EH (cell line): ENCODE measurements around the gene ZNF184.
A peak's percentile ranks its signal among the peaks of the same experiment; 100 is the strongest.

Experiments used
- DNase-seq: peaks from one replicate; pipeline ENCODE4 v3.0.0-alpha.2; 2015; ENCODE audit warnings: low read depth

ZNF184 gene

GRCh38 chr6:27472617-27473400 lies at the start of gene ZNF184:
ZNF184 (minus strand) TSS chr6:27473105; CDS start chr6:27472294, 811 bp downstream.
- DNase-seq: peak; percentile 98

GRCh38 chr6:27518881-27519795 lies 46.2 kb upstream of the ZNF184 start:
- peak; percentile 90 for DNase-seq

DNA sequence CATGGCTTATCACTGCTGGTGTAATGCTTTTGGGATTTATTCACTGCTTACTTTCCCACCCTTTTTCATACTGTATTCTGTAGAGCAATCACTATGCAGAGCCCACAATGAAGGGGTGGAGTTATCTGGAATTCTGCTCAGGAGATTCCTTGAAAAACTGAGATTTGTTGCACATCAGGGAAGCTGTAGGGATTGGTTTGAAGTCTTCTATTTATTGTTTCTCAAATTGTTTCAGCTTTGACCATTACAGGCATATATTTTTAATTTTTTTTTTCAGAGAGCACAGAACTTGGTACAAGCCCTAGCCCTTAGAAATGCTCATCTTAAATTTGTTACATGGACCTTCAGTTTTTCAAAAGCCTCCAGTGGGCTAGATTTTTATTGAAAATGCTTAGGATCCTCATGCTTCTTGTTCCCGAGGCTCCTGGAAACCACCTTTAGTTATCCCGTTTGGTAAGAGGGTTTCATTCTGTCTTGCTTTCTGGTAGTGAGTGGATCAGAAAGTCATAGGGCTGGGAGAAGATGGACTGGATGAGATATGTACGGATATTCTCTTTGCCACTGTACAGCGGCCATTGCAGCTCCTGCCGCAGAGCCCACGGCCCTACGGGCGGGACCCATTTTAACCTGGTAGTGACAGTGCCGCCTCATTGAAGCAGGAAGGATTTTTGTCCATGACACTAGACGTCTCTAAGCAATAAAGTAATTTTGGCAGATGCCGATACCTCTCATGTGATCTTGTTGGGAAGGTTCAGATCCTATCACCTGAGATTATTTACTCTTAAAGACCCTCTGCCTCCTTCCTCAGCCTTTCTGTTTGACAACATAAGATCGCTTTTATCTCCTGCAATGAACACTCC lies 45.3 kb upstream of the ZNF184 start:
- DNase-seq: no peak

DNA sequence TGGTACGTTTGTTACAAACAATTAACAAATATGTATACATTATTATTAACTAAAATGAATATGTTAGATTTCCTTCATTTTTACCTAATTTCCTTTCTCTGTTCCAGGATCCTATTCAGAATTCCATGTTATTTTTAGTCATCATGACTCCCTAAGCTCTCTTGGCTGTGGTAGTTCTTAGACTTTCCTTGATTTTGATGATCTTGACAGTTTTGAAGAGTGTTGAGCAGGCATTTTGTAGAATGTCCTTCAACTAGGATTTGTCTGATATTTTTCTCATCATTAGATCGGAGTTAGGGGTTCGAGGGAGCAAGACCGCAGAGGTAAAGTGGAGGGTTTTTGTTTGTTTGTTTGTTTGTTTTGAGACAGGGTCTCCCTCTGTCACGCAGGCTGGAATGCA lies 44.3 kb upstream of the ZNF184 start:
- DNase-seq: no peak

DNA sequence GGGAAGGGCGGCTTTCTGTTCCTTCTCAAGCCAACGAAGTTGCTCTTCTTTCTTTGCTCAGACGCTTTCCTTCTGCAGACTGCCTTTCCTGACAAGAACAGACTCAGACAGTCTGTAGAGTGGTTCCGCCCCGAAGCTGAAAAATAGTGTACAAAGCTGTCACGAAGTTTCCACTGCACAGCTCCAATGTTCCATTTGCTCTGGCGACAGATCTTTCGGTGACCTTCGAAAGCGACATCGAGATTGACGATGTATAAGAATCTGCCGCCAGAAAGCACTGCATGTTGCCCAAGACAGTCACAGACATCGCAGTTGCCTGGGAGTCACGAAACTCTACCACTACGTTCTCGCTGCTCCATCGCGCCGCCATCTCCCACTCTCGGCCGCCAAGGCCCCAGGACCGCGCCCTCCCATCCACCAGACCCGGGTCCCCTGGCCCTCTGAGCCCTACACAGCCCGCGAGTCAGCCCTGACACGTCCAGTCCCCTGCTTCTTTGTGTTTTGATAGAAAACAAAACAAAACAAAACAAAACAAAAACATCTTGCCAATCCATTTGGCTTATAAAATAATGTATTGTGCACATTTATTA lies 42.1 kb upstream of the ZNF184 start:
- DNase-seq: no peak

- no peak for DNase-seq
These were observed 39.6 kb upstream of the ZNF184 start for GRCh38 chr6:27512525-27512924.

DNA sequence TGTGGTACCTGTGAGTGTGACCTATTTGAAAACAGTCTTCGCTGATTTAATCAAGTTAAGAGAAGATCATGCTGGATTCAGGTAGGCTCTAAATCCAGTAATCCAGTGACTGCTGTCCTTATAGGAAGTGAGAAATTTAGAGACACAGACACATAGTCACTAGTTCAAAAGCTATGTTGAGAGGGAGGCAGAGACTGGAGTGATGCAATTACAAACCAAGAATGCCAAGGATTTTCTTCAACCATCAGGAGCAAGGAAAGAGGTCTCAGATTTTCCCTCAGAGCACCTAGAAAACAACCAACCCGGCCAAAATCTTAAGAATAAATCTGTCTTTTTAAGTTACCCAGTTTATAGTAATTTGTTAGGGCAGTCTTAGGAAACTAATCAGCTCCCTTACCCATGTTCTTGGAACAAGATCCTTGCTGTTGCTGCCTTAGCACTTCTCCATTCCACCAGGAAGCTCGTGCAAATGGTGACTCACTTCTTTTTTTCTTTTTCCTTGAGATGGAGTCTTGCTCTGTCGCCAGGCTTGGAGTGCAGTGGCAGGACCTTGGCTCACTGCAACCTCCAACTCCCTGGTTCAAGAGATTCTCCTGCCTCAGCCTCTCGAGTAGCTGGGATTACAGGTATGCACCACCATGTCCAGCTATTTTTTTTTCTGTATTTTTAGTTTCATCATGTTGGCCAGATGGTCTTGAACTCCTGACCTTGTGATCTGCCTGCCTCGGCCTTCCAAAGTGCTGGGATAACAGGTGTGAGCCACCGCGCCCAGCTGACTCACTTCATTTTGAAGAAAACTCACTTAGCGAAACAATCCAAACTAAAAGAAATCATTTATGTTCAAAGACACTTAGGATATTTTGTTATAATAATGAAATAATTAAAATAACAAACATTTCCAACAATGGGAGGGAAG lies 34.4 kb upstream of the ZNF184 start:
- no peak for DNase-seq

DNA sequence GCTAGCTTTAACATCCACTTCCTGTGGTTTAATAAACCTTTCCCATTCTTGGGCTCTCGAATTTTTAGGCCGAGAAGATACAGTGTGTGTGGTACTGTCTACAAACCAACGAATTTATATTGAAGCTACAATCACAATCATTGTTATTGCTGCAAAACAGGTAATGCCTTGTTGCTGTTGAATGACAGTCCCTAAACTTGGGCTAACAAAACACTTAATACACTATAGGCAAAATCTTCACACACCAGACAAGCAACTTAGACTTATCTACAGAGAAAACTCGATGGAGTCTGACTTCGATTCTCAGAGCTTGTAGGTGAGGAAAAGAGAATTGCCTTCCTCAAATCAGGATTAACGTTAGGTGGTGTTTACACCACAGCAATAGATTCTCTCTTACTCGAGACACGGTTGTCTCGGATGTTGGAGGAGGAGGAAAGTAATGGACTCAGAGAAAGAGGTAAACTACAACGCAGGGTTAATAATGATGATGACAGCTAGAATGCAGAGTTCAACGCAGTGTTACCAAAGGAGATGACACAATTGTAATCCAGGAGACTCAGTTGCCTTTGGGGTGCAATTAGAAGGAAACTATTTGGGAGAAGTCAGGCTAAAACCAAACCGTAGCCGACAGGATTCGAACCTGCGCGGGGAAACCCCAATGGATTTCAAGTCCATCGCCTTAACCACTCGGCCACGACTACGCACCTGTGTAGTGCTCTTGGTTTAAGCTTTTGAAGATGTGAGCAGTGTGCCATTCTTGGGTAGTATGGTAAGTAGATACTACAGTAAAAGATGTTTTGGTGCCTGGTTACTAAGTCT lies 32.5 kb upstream of the ZNF184 start:
- DNase-seq: peak; percentile 43

- peak; percentile 77 for DNase-seq
These were observed 30.6 kb upstream of the ZNF184 start for GRCh38 chr6:27503436-27504030.

DNA sequence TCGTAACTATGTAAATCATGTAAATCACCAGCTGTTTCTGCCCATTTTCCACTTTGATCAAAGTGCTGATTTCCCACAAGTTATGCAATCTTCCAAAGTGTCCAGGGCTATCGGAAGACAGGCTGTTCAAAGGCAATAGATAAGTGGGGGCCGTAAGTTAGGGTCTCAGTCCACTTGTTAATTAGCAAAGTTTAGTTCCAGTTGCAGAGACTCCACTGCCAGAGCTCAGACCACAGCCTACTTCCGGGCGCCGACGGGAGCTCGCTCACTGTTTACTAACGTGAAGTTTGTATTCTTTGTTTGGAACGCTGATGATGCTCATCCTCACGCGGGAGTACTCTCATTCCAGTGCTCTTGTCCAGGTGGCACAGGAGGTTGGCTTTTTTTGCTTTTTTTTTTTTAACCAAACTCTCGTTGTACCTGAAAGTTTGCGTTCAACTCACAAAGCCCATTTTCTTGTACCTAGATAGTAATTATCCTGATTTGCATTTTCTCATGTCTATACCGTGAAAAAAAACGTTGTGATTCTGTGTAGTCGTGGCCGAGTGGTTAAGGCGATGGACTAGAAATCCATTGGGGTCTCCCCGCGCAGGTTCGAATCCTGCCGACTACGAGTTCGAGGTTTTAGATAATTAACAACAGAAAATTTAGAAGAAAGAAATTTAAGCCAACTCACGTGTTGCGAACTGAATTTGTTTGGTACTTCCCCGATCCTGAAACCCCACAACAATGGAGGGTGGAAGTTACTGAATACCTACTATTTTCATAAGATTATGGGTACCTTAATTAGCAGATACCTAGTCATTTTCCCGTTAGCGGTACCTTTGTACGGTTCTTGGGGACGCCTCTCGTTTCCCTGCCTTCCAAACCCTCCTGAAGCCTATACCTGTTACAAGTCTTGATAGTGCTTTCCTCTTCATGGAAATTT lies 29.9 kb upstream of the ZNF184 start:
- peak; percentile 72 for DNase-seq

DNA sequence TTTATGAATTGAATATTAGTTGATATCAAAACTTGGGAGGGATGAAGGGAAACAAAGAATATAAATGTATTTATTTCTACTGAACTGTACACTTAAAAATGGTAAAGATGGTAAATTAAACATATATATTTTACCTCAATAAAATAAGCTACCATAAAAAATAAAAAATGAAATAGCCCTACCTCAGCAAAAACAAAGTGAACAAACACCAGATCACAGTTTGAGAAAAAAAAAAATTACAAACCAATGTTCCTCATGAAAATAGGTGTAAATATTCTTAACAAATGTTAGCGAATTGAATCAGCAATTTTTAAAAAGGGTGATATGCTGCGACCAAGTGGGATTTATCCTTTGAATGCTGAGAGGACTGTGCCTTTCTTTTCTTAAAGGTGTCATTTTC lies 28.3 kb upstream of the ZNF184 start:
- no peak for DNase-seq

DNA sequence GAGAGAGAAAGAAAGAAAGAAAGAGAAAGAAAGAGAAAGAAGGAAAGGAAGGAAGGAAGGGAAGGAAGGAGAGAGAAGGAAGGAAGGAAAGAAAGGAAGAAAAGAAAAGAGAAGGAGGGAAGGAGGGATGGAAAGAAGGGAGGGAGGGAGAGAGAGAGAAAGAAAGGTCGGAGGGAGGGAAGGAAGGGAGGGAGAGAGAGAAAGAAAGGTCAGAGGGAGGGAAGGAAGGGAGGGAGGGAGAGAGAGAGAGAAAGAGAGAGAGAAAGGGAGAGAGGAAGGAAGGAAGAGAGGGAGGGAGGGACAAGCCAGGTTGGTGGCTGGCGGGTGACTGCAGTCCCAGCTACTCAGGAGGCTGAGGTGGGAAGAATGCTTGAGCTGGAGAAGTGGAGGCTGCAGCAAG lies 27.3 kb upstream of the ZNF184 start:
- no peak for DNase-seq

DNA sequence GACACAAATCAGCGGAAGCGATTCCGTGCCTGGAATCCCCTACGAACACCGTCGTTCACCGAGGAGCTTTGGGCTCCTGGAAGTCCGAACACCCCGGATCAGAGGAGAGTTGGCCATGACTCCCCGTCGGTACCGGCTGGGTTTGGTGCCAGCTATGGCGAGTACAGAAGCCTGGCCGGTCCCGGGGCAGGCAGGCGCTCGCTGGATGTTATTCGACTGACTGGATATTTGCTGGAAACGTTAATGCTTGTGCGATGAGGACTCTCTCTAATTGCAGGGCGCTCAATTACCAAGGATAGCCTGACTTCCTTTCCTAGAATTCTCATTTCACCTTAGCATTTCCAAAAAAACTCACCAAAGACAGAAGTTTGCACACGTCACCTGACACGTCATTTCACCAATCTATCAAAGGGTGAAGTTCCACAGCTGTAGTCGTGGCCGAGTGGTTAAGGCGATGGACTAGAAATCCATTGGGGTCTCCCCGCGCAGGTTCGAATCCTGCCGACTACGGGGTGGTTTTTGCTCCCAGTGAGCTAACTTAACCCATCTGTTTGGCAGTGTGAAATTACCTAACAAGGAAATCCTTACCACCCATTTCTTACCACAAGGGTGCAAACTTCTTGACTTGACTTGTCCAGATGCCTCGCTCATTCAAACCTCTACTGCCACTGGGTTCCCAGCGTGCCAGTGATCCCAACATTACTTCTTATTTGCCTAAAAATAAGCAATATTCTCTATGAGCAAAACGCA lies 22.7 kb upstream of the ZNF184 start:
- peak; percentile 81 for DNase-seq

DNA sequence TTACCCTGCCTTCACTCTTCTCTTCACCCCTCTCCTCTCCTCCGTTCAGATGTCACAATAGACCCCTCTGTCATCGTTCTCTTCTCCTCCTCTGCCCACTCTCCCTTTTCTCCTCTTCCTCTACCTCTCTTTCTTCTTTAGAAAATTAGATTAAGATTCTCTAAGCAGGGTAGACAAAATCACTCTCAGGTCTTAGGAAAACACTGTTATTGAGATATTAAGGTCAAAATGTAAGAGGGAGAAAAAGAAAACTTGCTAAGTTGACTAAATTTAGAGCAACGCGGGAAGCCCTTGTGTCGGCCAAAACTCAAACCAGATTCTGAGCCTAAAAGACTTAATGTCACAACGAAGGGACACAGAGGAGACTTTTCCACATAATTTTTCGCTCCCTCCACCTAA lies 22.1 kb upstream of the ZNF184 start:
- DNase-seq: no peak

DNA sequence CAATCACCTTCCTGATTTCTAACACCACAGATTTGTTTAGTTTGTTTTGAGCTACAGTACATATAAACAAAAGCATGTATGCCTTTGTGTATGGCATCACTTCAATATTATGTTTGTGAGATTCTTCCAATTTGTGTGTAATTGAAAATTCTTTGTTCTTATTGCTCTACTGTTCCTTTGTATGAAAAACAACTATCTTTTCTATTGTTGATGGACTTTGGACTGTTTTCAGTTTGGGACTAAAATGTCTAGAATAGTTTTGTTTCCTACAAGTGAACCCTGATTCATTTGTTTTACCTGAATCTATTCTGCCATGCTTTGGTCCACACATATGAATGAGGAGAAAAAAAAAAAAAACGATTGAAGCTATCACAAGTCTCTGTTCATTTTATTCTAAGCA lies 21.2 kb upstream of the ZNF184 start:
- no peak for DNase-seq

DNA sequence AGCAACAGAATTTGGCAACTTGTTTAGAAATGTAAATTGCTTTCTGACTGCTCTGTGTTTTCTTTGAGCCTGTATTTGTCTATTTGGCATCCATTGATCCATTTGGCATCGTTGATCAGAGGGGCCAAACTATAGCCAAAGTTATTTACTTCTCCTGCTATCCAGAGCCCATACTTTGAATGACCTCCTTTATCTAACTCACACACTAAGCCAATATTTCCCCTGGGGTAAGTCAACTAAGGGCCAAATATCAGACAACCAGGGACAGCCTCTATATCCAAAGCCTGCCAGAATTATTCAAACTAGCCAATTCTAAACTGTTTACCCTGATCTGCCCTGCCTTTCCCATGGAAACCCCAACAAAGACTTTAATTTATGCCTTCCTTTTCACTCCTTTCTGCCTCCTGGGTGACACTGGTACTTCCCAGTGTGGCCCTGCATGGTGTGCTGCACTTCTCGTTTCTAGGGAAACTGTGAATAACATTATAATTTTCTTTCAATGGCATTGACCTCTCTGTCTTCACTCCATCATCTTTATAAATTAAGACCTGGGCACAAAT lies 19.8 kb upstream of the ZNF184 start:
- DNase-seq: no peak
